DND-41 (cell line): ENCODE measurements around the gene KRT32.

Experiments used
- ATAC-seq: fragments of 200-7000 bp; cut with Tn5 transposase; 3 replicates; pipeline ENCODE4 v1.9.1; 2021; ENCODE audit warnings: low read depth; ENCODE audit not compliant: insufficient read depth
- DNase-seq: peaks from one replicate; pipeline ENCODE4 v3.0.0-alpha.2; 2020
- H2AFZ ChIP-seq: 2 replicates; pipeline ENCODE4 v1.6.0; 2012; ENCODE audit warnings: low read depth, low read length
- H3K27ac ChIP-seq: 2 replicates; pipeline ENCODE4 v1.5.1; 2012; ENCODE audit warnings: low read length, inconsistent platforms
- H3K27me3 ChIP-seq: fragments of 200-600 bp; sonication (generic); 2 replicates; pipeline ENCODE4 v1.6.0; 2012; ENCODE audit warnings: low read length, mild to moderate bottlenecking, inconsistent platforms; ENCODE audit not compliant: insufficient read depth, poor library complexity
- H3K36me3 ChIP-seq: 2 replicates; pipeline ENCODE4 v1.5.1; 2012; ENCODE audit warnings: low read length, inconsistent platforms; ENCODE audit not compliant: insufficient read depth
- H3K4me1 ChIP-seq: 2 replicates; pipeline ENCODE4 v1.5.1; 2012; ENCODE audit warnings: mild to moderate bottlenecking, low read length; ENCODE audit not compliant: insufficient read depth
- H3K4me2 ChIP-seq: 2 replicates; pipeline ENCODE4 v1.6.0; 2012; ENCODE audit warnings: mild to moderate bottlenecking, moderate library complexity, low read length, inconsistent platforms; ENCODE audit not compliant: insufficient read depth
- H3K4me3 ChIP-seq, 2 experiments: fragments of 200-600 bp in 1 of 2; shearing (Covaris generic) in 1 of 2; 2 replicates each; pipeline ENCODE4 v1.5.1; 2012 to 2016; ENCODE audit warnings: inconsistent platforms in 2 of 2, low read length in 2 of 2, mild to moderate bottlenecking in 2 of 2, low read depth in 1 of 2, moderate library complexity in 1 of 2
- H3K79me2 ChIP-seq: 2 replicates; pipeline ENCODE4 v1.6.0; 2012; ENCODE audit warnings: low read length, inconsistent platforms; ENCODE audit not compliant: insufficient read depth
- H3K9ac ChIP-seq: 2 replicates; pipeline ENCODE4 v1.6.0; 2012; ENCODE audit warnings: low read depth, mild to moderate bottlenecking, inconsistent platforms, low read length, moderate library complexity
- H3K9me3 ChIP-seq: 2 replicates; pipeline ENCODE4 v1.5.1; 2012; ENCODE audit warnings: low read length, moderate library complexity, mild to moderate bottlenecking, inconsistent platforms; ENCODE audit not compliant: insufficient read depth, severe bottlenecking
- H4K20me1 ChIP-seq: 2 replicates; pipeline ENCODE4 v1.6.0; 2012; ENCODE audit warnings: low read length; ENCODE audit not compliant: insufficient read depth
- CTCF ChIP-seq: IDR thresholded peaks from 2 replicates; pipeline ENCODE4 v1.5.1; 2012; ENCODE audit warnings: borderline replicate concordance, low read length, moderate library complexity, mild to moderate bottlenecking; ENCODE audit not compliant: poor library complexity, severe bottlenecking; ENCODE audit errors: extremely low read depth
- EZH2 ChIP-seq: IDR thresholded peaks from 3 replicates; pipeline ENCODE4 v1.6.1; 2012; ENCODE audit warnings: borderline replicate concordance, low read depth, mild to moderate bottlenecking, moderate library complexity, low read length, inconsistent platforms; ENCODE audit not compliant: severe bottlenecking

Gene KRT32

DNA sequence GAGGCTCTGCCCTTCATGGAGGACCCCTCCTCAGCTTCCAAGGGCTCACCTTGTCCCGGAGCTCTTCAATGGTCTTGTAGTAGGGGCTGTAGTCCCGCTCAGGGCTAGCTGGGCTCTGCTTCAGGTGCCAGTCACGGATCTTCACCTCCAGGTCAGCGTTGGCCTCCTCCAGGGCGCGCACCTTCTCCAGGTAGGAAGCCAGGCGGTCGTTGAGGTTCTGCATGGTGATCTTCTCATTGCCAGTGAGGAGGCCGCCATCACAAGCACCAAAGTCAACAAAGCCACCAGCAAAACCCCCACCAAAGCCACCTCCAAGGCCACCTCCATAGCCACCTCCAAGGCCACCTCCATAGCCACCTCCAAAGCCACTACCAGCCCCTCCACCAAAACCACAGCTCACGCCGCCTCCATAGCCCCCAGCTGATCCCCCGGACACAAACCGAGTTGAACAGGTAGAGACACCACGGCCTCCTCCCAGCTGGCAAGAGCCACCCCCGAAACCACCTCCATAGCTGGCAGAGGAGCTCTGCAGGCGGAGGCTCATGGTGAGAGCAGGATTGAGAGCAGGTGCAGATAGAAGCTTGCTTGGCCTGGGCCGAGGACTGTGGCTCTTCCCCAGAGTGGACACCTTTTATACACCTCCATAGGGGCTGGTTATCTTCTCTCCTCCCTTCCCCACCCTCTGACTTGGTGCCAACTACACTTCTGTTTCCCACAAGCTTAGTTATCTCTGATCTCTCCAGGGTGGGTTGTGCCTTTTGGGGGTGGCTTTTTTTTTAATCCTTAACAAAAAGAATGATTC lies 38.0 kb upstream of the KRT32 start, which contains the start of gene KRT13:
Gene KRT13 (minus strand): TSS at position 606 of the 802 bp plus-strand sequence. CDS start 62 bp downstream, at position 544.
- no peak within 1 kb of the TSS for H3K4me2 ChIP-seq
- H3K27me3 ChIP-seq = peaks cover 24% of the 10 kb centered on the region
- TF ChIP-seq CTCF (no peak), EZH2 (no peak)

GRCh38 chr17:41504246-41504977 lies 37.2 kb upstream of the KRT32 start:
- H3K36me3 ChIP-seq = no peaks in the 10 kb centered on the region
- H3K4me1 ChIP-seq = no peaks in the 10 kb centered on the region
- H3K27me3 ChIP-seq = peaks cover 19% of the 10 kb centered on the region
- no peak overlapping the region for H3K4me2 ChIP-seq
- no peaks in the 10 kb centered on the region for H3K79me2 ChIP-seq
- no peak overlapping the region for H3K9ac ChIP-seq
- H4K20me1 ChIP-seq = no peaks in the 10 kb centered on the region
- no peak overlapping the region for H2AFZ ChIP-seq
- H3K27ac ChIP-seq = no peak overlapping the region
- TF ChIP-seq EZH2 (no peak), CTCF (no peak)
- ATAC-seq (no peak), DNase-seq (no peak)
- no peak overlapping the region for H3K4me3 ChIP-seq
- H3K9me3 ChIP-seq = no peaks in the 10 kb centered on the region

More for the DNA sequence above, 38.0 kb upstream of the KRT32 start, which contains the start of gene KRT13:
- DNase-seq = no peak
- H3K4me1 ChIP-seq = no peaks in the 10 kb centered on the region
- ATAC-seq = no peak
- H3K9ac ChIP-seq = no peak within 1 kb of the TSS
- H2AFZ ChIP-seq = no peak within 1 kb of the TSS
- no peak within 1 kb of the TSS for H3K27ac ChIP-seq
- no peaks in the 10 kb centered on the region for H4K20me1 ChIP-seq
- H3K36me3 ChIP-seq = no peaks in the 10 kb centered on the region
- H3K79me2 ChIP-seq = no peaks in the 10 kb centered on the region
- H3K9me3 ChIP-seq = no peaks in the 10 kb centered on the region
- no peak within 1 kb of the TSS for H3K4me3 ChIP-seq

GRCh38 chr17:41503202-41503601 lies 36.0 kb upstream of the KRT32 start:
- no peaks in the 10 kb centered on the region for H3K79me2 ChIP-seq
- DNase-seq (no peak), ATAC-seq (no peak)
- no peak overlapping the region for H3K9ac ChIP-seq
- H3K4me2 ChIP-seq = no peak overlapping the region
- no peaks in the 10 kb centered on the region for H4K20me1 ChIP-seq
- H3K27ac ChIP-seq = no peak overlapping the region
- no peak for TF ChIP-seq EZH2
- TF ChIP-seq CTCF = no peak
- H3K36me3 ChIP-seq = no peaks in the 10 kb centered on the region
- H3K4me1 ChIP-seq = no peaks in the 10 kb centered on the region
- peaks cover 18% of the 10 kb centered on the region for H3K27me3 ChIP-seq
- H3K4me3 ChIP-seq = no peak overlapping the region
- H3K9me3 ChIP-seq = no peaks in the 10 kb centered on the region
- H2AFZ ChIP-seq = no peak overlapping the region
